ENCODE measurements around the gene KAT14.
"Not testable (repeated sequence)": the region's sequence is repeated elsewhere in the genome, so short reads cannot be mapped to it uniquely, and the experiment has no call there.

Gene KAT14

DNA sequence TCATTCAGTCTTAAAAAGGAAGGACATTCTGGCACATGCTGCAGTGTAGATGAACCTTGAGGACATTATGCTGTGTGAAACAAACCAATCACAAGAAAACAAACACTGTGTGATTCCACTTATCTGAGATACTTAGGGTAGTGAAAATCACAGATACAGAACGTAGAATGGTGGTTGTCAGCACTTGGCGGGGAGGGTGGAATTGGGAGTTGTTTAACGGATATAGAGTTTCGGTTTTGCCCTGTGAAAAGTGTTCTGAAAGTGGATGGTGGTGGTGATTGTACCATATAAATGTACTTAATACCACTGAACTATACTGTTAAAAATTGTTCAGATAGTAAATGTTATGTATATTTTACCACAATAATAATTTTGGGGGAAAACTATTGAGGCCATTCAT, 18.4 kb downstream of the KAT14 start:
- no peak for DNase-seq

DNA sequence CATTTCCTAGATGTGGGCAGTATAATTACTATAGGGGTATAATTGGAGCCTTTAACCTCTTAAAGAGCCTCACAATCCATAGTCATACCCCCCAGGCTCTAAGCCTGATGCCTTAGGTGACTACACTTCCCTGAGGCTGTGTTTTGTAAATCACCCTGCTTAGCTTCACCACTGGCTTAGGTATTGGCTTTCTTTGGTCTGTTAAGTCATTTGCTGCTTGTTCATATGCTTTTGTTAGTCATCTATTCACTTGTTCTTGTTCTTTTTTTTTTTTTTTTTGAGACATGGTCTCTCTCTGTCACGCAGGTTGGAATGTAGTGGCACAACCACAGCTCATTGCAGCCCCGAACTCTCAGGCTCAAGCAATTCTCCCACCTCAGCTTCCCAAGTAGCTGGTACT, 26.7 kb downstream of the KAT14 start:
- DNase-seq, result no peak

DNA sequence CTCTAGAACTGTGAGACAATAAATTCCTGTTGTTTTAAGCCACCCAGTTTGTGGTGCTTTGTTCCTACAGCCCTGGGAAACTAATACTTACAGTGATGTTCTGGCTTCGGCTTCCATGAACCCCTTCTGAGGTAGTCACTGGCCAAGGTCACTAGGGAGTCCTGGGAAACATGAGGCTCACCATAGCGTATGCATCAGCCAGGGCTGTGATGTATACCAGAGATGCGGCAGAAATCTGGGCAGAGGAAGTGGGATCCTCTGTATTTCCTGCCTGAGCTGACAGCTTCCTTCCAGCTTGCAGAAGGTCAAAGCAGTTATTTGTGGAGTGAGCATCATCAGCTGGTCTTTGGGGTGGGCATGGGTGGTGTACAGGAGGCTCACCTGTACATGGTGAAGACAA, 27.9 kb downstream of the KAT14 start:
- no peak for DNase-seq

DNA sequence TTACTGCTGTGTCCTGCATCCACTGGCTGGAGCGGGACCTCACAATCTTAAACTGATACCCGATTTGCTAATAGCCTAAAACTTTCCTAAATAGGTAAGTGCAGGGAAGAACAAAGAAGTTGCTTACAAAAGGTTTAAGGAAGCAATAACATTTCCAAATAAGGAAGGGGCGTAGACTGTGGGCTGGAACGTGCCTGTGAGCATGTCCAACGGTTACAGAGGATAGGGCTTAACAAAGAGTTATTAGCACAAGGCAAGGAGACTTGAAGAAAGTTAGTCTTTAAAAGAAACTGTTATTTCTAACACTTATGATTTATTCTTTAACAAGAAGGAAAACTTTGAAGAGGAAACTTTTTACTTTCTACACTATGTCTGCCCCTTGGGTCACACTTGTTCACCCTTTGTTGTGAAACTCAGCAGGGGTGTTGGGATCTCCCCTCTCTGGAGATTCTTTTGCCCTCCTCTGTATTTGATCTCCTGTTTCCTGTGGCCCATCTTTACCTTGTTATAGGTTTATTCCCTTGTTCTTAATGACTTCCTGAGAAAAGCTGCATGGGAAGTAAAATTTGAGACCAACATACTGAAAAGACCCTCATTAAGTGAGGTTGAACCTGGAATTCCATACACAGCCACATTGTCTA, 28.7 kb downstream of the KAT14 start:
- DNase-seq, result no peak

DNA sequence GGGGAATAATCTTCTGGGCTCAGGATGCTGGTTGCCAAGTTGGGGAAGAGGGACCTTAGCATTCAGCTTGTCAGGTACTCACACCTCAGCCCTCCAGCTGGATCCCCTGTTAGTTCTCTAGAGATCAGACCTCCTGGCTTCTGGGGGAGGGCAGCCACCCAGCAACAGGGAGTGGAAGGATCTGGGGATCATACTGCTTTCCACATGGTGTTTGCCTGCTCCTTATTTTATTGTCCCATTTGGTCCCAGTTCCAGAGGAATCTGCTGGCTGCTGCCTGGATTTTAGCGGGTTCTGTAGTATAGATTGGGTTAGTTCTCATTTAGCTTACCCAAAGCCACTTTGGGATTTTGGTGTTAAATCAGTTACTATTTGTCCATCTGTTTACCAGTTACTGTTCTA, 29.3 kb downstream of the KAT14 start:
- DNase-seq, result no peak

DNA sequence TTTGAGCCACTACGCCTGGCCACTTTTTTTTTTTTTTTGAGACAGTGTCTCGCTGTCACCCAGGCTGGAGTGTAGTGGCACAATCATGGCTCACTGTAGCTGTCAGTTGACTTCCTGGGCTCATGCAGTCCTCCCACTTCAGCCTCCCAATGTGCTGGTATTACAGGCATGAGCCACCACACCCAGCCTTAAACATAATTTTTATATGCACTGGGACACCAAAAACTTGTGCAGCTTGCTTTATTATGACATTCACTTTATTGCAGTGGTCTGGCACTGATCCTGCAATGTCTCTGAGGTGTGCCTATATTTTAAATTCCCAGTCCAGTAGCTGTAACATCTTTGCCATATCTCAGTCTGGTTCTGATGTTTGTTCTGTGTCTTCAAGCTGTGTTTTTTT, 34.7 kb downstream of the KAT14 start:
- no peak for DNase-seq

DNA sequence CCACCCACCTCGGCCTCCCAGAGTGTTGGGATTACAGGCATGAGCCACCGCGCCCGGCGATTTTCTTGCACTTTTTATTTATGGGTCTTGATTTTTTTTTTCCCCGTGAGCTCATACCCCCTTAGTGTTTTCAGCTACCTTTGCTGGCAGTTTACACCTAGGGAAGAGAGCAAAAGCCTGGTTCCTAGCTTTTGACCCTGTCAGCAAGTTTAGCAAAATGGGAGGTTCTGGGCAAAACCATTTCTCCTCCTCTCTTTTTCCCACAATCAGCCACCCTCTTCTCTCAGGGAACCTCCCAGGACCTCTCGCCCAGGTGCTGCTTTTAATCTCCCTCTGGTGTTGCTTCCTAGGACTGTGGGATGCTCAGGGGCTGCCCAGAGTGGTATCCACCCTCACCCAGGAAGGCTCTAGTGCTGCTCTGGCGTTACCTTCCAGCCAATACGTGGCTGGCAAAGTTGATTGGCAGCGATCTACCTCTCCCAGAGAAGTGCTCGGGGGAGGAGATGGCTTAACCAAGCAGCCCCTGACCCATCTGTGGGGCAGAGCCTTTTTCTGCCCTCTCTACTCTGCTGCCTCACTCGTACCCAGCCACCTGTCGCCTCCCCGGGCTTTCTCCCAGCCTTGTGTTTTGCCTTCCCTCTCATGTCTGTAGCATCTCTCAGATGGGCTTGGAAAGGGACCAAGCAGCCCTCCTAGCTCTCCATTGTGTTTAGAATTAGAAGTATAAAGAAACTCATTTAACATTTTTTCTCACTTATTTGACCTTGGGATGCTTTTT, 37.4 kb downstream of the KAT14 start:
- DNase-seq, result no peak

DNA sequence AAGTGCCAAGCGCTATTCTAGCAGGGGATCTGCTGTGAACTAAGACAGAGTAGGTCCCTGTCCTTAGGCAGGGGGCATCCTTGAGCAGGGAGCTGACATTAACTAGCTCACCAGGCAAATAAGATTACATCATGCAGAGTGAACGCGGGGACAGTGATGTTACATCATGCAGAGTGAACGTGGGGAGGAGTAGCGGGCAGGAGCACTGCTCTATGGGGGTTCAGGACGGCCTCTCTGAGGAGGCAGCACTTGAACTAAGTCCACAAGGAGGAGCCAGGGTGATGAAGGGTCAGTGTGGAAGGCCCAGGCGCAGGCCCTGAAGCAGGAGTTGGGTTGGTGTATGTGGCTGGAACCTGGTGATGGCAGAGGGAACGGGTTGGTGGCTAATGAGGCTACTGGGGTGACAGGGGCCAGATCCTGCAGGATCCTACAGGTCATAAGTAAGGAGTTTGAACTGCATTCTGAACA, 38.7 kb downstream of the KAT14 start:
- no peak for DNase-seq

DNA sequence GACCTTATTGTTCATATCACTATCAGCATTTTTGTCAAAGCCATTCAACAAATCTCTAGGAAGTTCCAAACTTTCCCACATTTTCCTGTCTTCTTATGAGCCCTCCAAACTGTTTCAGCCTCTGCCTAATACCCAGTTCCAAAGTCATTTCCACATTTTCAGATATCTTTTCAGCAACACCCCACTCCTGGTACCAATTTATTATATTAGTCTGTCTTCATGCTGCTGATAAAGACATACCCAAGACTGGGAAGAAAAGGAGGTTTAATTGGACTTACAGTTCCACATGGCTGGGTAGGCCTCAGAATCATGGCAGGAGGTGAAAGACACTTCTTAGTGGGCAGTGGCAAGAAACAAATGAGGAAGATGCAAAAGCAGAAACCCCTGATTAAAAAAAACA, 42.7 kb downstream of the KAT14 start:
- not testable (repeated sequence) for DNase-seq

DNA sequence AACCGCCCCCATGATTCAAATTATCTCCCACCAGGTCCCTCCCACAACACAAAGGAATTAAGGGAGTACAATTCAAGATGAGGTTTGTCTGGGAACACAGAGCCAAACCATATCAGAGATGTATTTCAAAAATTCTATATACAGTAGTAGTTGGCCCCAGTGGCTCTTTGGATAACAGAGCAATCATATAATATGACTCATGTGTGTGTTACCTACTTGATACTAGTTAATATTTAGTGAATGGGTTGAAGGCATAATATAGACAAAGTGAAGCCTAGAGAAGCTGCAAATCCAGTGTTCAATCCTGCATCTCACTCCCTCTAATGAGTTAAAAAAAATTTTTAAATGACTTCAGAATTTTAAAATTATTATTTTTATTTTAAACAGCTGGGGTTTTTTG, 43.2 kb downstream of the KAT14 start:
- DNase-seq, result no peak

DNA sequence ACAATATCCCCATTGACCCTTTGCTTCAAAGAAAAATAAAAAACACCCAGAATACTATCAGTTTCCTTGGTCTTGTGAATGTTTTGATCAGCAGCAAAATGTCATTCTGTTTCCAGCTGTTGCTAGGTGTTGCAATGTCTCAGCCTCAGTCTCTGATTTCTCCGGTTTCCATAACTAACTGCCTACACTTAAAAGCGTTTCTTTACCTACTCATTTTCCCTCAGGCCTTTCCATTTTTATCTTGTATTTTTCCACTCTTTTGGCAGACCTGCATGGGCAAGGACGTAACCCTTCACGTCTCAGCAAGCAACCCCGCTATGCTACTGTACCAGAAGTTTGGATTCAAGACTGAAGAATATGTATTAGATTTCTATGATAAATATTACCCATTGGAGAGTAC, 49.4 kb downstream of the KAT14 start:
- no peak for DNase-seq

DNA sequence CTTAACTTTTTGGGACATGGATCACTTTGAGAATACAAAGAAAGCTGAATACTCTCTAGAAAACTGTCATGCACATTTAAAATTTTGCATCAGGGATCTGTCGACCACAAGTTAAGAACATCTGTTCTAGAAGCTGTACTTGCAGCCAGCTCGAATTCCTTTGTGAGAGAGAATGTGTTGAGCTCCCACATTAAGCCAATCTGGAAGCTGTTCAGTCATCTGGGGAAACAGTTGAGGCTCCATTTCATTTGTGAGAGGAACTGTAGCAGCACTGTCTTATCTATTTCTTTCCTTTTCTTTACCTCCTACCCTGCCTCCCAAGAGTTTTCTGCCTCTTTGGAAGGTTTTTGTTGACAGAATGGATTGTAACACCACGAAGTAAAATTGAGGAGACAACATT, 50.8 kb downstream of the KAT14 start:
- no peak for DNase-seq

DNA sequence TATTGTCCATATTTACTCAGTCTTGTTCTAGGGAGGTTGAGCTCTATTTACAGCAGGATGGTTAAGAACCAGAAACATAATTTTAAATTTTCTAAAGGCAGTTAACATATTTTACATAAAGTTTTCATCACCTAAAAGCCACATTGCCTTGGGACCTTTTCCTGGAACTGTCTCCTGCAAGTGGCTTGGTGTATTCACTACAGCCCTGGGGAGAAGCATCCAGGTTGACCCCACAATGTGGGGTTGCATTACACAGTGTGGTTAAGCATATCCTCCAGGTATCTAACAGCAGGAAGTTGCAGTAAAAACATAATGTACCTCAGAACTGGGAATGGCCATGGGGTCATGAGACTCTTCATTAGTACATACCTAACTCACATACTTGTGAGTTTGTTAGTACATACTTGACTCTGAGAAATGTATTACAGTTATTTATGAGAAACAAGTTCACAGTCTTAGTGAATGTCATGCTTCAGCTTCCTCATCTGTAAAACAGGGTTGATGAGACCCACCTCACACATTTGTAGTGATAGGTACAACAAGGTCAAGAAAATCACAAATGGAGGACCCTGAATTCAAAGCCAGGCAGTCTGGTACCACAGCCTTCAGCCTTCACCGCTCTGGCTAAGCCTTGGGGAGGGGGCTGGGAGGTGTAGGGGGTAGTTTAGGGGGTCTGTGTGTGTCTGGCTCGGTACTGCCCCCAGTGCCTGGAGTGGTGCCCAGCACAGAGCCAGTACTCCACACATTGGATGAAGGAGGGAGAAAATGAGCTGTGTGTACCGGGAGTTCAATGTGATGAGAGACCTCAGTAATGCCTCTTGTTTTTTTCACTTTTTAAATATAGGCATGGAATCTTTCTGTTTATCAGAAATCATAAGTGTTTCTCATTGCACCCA, 52.9 kb downstream of the KAT14 start:
- DNase-seq, result no peak

DNA sequence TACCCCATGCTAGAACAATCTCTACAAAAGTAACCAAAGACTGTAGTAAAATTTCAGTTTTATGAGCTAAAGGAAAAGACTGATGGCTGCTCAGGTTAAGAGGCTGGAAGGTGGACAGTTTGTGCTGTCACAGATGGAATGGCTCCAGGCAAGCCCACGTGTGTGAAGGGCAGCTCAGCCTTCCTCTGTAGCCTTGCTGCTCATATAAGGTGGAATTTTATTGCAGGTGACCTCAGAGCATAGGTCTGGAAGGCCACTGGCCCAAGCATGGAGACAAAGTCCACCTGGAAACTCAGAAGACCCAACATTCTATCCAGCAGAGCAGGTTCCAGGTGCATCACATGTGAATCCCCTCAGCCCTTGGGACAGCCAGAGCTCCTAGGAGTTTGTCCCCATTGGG, 53.6 kb downstream of the KAT14 start:
- DNase-seq, result no peak

DNA sequence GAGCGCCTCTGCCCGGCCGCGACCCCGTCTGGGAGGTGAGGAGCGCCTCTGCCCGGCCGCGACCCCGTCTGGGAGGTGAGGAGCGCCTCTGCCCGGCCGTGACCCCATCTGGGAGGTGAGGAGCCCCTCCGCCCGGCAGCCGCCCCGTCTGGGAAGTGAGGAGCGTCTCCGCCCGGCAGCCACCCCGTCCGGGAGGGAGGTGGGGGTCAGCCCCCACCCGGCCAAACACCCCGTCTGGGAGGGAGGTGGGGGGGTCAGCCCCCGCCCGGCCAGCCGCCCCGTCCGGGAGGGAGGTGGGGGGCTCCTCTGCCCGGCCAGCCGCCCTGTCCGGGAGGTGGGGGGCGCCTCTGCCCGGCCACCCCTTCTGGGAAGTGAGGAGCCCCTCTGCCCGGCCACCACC, 56.8 kb downstream of the KAT14 start:
- DNase-seq, result not testable (repeated sequence)

DNA sequence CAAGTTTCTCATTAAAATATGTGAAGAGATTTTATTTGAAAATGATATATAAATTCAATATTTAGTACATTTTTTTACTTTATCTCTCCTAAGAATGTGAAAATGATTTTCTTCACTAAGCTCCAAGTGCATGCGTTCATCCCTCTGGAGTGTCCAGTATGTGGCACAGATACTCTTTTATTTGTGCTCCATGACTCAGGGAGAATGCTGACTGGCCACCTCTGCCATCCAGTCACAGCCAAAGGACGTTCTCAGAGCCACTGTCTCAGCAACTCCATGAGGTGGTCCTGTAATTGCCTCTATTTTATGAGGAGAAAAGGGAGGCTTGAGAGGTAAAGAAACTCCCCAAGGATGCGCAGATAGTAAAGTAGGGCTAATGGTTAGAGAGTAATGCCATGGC, 58.3 kb downstream of the KAT14 start:
- no peak for DNase-seq

DNA sequence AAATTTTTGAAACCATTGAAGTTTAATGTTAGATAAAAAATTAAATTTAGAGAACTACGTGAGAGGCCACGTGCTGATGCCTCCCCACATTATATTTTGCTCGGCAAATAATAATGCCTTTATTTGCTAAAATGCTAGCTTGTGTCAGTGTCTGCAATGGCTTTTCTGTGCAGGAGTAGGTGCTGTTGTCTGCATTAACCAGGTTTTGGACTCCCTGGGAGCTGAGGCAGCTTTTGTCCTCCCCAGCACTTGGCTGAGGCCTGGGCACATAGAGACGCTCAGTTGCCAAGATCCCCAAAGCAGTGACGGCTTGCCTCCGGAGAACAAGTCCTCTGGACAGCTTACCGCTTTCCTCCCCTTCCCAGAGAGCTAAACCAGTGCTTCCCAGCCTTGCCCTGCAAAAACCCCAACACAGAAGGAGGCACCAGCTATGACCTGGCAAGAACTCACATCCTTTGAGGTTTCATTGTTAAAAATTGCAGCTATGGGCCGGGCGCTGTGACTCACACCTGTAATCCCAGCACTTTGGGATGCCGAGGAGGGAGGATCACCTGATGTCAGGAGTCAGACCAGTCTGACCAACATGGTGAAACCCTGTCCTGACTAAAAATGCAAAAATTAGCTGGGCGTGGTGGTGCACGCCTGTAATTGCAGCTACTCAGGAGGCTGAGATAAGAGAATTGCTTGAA, 59.9 kb downstream of the KAT14 start:
- DNase-seq, result no peak

DNA sequence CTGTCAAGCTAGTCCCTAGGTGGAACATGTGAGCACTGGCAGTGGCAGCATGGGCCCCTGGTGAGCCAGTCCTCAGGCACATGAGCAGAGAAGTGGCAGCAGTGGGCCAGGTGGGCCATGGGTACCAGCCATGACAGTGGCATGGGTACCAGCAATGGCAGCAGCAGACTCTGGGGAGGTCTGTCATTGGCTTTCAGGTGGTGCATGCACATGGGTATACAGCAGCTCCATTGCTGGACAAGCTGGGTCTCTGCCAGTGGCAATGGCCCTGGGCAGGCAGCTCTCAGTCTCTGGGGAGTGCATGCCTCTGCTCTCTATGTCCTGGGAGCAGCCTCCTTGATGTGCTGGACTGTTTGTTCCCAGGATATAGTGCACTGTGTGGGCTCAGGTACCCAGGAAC, 65.3 kb downstream of the KAT14 start:
- DNase-seq, result no peak

DNA sequence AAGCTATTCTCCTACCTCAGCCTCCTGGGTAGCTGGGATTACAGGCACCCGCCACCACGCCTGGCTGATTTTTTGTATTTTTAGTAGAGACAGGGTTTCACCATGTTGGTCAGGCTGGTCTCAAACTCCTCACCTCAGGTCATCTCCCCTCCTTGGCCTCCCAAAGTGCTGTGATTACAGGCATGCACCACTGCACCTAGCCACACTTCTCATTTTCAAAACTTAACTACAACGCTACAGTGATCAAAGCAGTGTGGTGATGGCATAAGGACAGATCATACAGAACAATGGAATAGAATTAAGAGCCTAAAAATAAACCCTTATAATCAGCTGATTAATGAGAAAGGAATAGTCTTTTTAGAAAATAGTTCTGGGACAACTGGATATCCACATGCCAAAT, 66.0 kb downstream of the KAT14 start:
- not testable (repeated sequence) for DNase-seq

DNA sequence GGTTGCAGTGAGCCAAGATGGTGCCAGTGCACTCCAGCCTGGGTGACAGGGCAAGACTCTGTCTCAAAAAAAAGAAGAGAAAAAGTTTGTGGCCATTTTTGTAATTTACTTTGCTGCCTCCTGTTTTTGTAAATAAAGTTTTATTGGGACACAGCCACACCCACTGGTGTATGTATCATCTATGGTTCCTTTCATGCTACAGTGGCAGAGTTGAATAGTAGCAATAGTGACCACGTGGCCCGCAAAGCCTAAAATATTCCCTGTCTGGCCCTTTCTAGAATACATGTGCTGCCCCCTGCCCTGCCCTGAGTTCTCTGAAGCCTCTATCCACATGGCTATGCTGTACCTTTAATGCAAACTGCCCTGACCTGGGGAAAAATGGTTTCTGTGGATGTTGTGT, 75.3 kb downstream of the KAT14 start:
- no peak for DNase-seq

DNA sequence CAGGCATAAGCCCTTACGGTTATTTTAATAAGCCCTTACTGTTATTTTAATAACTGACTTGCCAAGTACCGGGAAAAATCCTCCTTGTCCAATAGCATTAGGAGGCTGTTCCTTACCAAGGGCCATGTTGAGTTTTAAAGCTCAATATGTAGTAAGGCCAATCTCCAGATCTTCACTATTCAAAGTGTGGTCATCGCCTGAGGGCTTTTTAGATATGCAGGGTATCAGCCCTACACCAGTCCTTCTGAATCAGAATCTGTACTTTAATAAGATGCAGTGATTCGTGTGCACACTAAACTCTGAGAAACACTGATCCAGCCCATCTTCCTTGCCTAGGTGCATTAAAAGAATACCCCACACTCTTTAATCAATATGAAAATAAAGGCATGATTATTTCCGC, 77.9 kb downstream of the KAT14 start:
- DNase-seq, result no peak

DNA sequence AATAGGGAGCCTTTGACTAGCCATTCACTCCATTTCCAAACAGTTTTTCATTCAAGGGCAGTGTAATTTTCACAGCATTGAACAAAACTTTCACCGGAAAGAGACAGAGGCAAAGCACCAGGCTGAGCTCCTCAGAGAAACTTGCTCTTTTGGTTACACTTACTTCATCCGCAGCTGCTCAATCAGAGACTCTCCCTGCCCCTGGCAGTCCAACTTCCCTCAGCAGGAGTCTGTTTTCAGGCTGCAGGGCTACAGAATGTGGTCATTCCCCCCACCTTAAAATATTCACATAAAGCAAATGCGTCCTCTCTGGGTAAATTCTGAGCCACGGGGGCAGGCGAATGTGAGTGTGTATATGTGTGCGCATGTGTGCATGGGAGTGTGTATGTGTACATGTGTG, 80.6 kb downstream of the KAT14 start:
- DNase-seq, result no peak

DNA sequence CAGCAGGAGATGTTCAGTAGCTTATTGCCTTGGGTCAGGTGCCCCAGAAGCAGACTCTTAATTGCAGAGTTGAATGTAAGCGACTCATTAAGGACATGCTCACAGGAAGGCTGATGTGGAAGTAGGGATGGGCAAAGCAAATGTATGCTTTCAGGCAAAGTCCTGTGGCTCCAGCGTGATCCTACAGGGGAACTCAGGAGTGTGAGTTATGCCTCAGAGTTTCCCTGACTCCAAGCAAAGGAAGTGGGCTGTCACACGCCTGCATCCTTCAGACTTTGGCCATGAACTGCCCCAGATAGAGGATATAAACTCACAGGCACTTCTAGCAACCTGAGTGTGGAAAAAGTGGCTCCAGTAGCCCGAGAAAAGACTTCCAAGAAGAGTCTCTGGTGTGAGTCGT, 85.7 kb downstream of the KAT14 start:
- DNase-seq, result no peak
